IMR-90 (cell line): ENCODE data around the gene CTSC. TPM values are rescaled to one million over a fixed set of nuclear protein-coding genes. Genes with fewer than 3 reads are reported as not detected.

ENCODE experiments used
- ATAC-seq: fragments of 200-7000 bp; cut with Tn5 transposase; 2 replicates; pipeline ENCODE4 v1.9.1; 2020; ENCODE audit warnings: low read depth, mild to moderate bottlenecking, moderate library complexity
- BruUV-seq: library from RNA; stranded (reverse); fragments of 400-500 nt; replicated peaks from 2 replicates; lab custom pipeline; 2021; lab: Mats Ljungman, UMichigan
- CTCF ChIA-PET: fragments of 300-600 bp; formaldehyde crosslinking; extraction: SDS; loops from one replicate; lab custom pipeline; 2021; ENCODE audit warnings: antibody characterized with exemption; lab: Yijun Ruan, JAX
- POLR2A ChIA-PET: fragments of 300-600 bp; sonication (Branson Sonifier 250); formaldehyde crosslinking; loops from one replicate; lab custom pipeline; 2022; ENCODE audit warnings: antibody characterized with exemption; ENCODE audit not compliant: unreplicated experiment; lab: Charles Lee
- DNase-seq: peaks from one replicate; pipeline ENCODE4 v3.0.0; 2013
- H2AFZ ChIP-seq: replicated peaks from 2 replicates; pipeline ENCODE3; 2013; ENCODE audit warnings: low read length, mild to moderate bottlenecking; ENCODE audit not compliant: poor library complexity
- H2AK5ac ChIP-seq: 2 replicates; pipeline ENCODE4 v1.6.1; 2013; ENCODE audit warnings: low read depth, low read length, inconsistent platforms
- H2AK9ac ChIP-seq: replicated peaks from 2 replicates; pipeline ENCODE3; 2013; ENCODE audit warnings: mild to moderate bottlenecking, low read depth, low read length, moderate library complexity; ENCODE audit not compliant: poor library complexity
- H2BK120ac ChIP-seq: 2 replicates; pipeline ENCODE4 v1.6.1; 2013; ENCODE audit warnings: low read depth, low read length, inconsistent platforms
- H2BK15ac ChIP-seq: 3 replicates; pipeline ENCODE4 v1.6.1; 2013; ENCODE audit warnings: low read depth, low read length, inconsistent platforms
- H2BK20ac ChIP-seq: 2 replicates; pipeline ENCODE4 v1.6.1; 2013; ENCODE audit warnings: low read depth, mild to moderate bottlenecking, inconsistent platforms, low read length, moderate library complexity
- H2BK5ac ChIP-seq: 2 replicates; pipeline ENCODE4 v1.6.1; 2013; ENCODE audit warnings: mild to moderate bottlenecking, low read depth, low read length, inconsistent platforms; ENCODE audit not compliant: poor library complexity, severe bottlenecking
- H3K14ac ChIP-seq: replicated peaks from 2 replicates; pipeline ENCODE4 v1.6.1; 2013; ENCODE audit warnings: low read depth, low read length, inconsistent platforms
- H3K18ac ChIP-seq: 2 replicates; pipeline ENCODE4 v1.6.1; 2013; ENCODE audit warnings: low read depth, low read length, control low read depth
- H3K23ac ChIP-seq: 2 replicates; pipeline ENCODE4 v1.6.1; 2013; ENCODE audit warnings: low read depth, low read length, inconsistent platforms
- H3K27ac ChIP-seq: 2 replicates; pipeline ENCODE4 v1.5.1; 2013; ENCODE audit warnings: mild to moderate bottlenecking, control low read depth, low read length; ENCODE audit not compliant: insufficient read depth
- H3K27me3 ChIP-seq: 2 replicates; pipeline ENCODE4 v1.6.1; 2013; ENCODE audit warnings: low read length; ENCODE audit not compliant: control insufficient read depth, insufficient read depth
- H3K36me3 ChIP-seq: 2 replicates; pipeline ENCODE4 v1.6.1; 2013; ENCODE audit warnings: low read length, mixed read lengths; ENCODE audit not compliant: control insufficient read depth, insufficient read depth
- H3K4ac ChIP-seq: 2 replicates; pipeline ENCODE4 v1.6.1; 2013; ENCODE audit warnings: low read depth, low read length, inconsistent platforms
- H3K4me1 ChIP-seq: 2 replicates; pipeline ENCODE4 v1.6.1; 2013; ENCODE audit warnings: low read length, mixed read lengths; ENCODE audit not compliant: control insufficient read depth, insufficient read depth
- H3K4me2 ChIP-seq: 2 replicates; pipeline ENCODE4 v1.6.1; 2013; ENCODE audit warnings: low read depth, mild to moderate bottlenecking, control low read depth, low read length, moderate library complexity
- H3K4me3 ChIP-seq: 2 replicates; pipeline ENCODE4 v1.5.1; 2013; ENCODE audit warnings: low read depth, mild to moderate bottlenecking, control low read depth, low read length, moderate library complexity; ENCODE audit not compliant: insufficient read depth
- H3K56ac ChIP-seq: 2 replicates; pipeline ENCODE4 v1.6.1; 2013; ENCODE audit warnings: low read length, inconsistent platforms; ENCODE audit not compliant: insufficient read depth; ENCODE audit errors: extremely low read depth
- H3K79me1 ChIP-seq, 2 experiments: 2 replicates each; pipeline ENCODE4 v1.6.1; 2013; ENCODE audit warnings: low read length in 2 of 2, inconsistent platforms in 1 of 2, low read depth in 1 of 2
- H3K9ac ChIP-seq: 2 replicates; pipeline ENCODE4 v1.6.1; 2013; ENCODE audit warnings: low read depth, low read length, control low read depth
- H3K9me1 ChIP-seq: 2 replicates; pipeline ENCODE4 v1.6.1; 2013; ENCODE audit warnings: low read length, inconsistent platforms; ENCODE audit not compliant: insufficient read depth
- H3K9me3 ChIP-seq: 2 replicates; pipeline ENCODE4 v1.6.1; 2013; ENCODE audit warnings: low read length; ENCODE audit not compliant: control insufficient read depth, insufficient read depth
- H4K20me1 ChIP-seq: 2 replicates; pipeline ENCODE4 v1.6.1; 2013; ENCODE audit warnings: low read length, inconsistent platforms; ENCODE audit not compliant: insufficient read depth
- H4K5ac ChIP-seq: 2 replicates; pipeline ENCODE4 v1.6.1; 2013; ENCODE audit warnings: mild to moderate bottlenecking, low read depth, low read length, control low read depth
- H4K8ac ChIP-seq, 2 experiments: 2 replicates each; pipeline ENCODE4 v1.6.1; 2013; ENCODE audit warnings: low read depth in 2 of 2, low read length in 2 of 2, control low read depth in 1 of 2, inconsistent platforms in 1 of 2
- H4K91ac ChIP-seq: 2 replicates; pipeline ENCODE4 v1.6.1; 2013; ENCODE audit warnings: low read depth, low read length, inconsistent platforms; ENCODE audit not compliant: insufficient read depth
- BHLHE40 ChIP-seq: fragments of 150-350 bp; IDR thresholded peaks from 2 replicates; pipeline ENCODE4 v1.6.1; 2016; ENCODE audit warnings: mild to moderate bottlenecking, low read depth, low read length
- CEBPB ChIP-seq: IDR thresholded peaks from 2 replicates; pipeline ENCODE4 v1.6.1; 2012; ENCODE audit warnings: low read depth, low read length, improper control_type of control experiment
- CHD1 ChIP-seq: IDR thresholded peaks from 2 replicates; pipeline ENCODE4 v1.6.1; 2012; ENCODE audit warnings: low read depth, low read length, improper control_type of control experiment
- CTCF ChIP-seq: conservative IDR thresholded peaks from 2 replicates; pipeline ENCODE4 v1.5.1; 2012; ENCODE audit warnings: mild to moderate bottlenecking, low read depth, low read length, improper control_type of control experiment
- FOS ChIP-seq: fragments of 150-350 bp; IDR thresholded peaks from 2 replicates; pipeline ENCODE4 v1.6.1; 2016; ENCODE audit warnings: low read depth, low read length
- MAFK ChIP-seq: IDR thresholded peaks from 2 replicates; pipeline ENCODE4 v1.6.1; 2012; ENCODE audit warnings: low read depth, low read length, improper control_type of control experiment
- MAZ ChIP-seq: IDR thresholded peaks from 2 replicates; pipeline ENCODE4 v1.6.1; 2012; ENCODE audit warnings: low read depth, mild to moderate bottlenecking, low read length, improper control_type of control experiment, moderate library complexity, borderline replicate concordance
- MXI1 ChIP-seq: IDR thresholded peaks from 2 replicates; pipeline ENCODE4 v1.6.1; 2012; ENCODE audit warnings: low read depth, mild to moderate bottlenecking, low read length, moderate library complexity, borderline replicate concordance
- NFE2L2 ChIP-seq: fragments of 150-350 bp; IDR thresholded peaks from 2 replicates; pipeline ENCODE4 v1.6.1; 2016; ENCODE audit warnings: low read depth, mild to moderate bottlenecking, low read length
- POLR2A ChIP-seq: IDR thresholded peaks from 2 replicates; pipeline ENCODE4 v1.6.1; 2012; ENCODE audit warnings: mild to moderate bottlenecking, low read depth, low read length
- RCOR1 ChIP-seq: IDR thresholded peaks from 2 replicates; pipeline ENCODE4 v1.6.1; 2012; ENCODE audit warnings: mild to moderate bottlenecking, low read length, improper control_type of control experiment; ENCODE audit not compliant: insufficient replicate concordance
- RFX5 ChIP-seq: IDR thresholded peaks from 2 replicates; pipeline ENCODE4 v1.8.0; 2012; ENCODE audit warnings: low read depth, mild to moderate bottlenecking, low read length, moderate library complexity
- dilution Hi-C: fragments of 300-500 bp; cut with HindIII; formaldehyde crosslinking; loops from one replicate; pipeline ENCODE4 v1.14.3; 2018; ENCODE audit warnings: low sequenced_read_pairs; ENCODE audit not compliant: unreplicated experiment
- in situ Hi-C: fragments of 300-500 bp; cut with MboI; formaldehyde crosslinking; loops from 3 replicates; pipeline ENCODE4 v1.14.3; 2019; ENCODE audit warnings: low sequenced_read_pairs, inconsistent platforms, mixed read lengths
- intact Hi-C: fragments of 100-400 bp; cut with micrococcal nuclease; formaldehyde crosslinking; loops from 2 replicates; pipeline ENCODE4 v1.10.0; 2022
- polyA plus RNA-seq, 3 experiments: library from polyadenylated mRNA; depleted of rRNA; stranded (reverse); fragments of >200 nt; gene quantifications; 2 replicates each; pipeline ENCODE4 v1.2.3, GENCODE V29; 2012; ENCODE audit warnings: low replicate concordance in 1 of 3
- total RNA-seq: library from RNA; depleted of rRNA; stranded (reverse); fragments of >200 nt; gene quantifications from 2 replicates; pipeline ENCODE4 v1.2.3, GENCODE V29; 2012

CTSC gene
- total and polyA plus RNA-seq, 2 of the 4 experiments (the other 2 are of a cell fraction): 208 to 299 TPM

DNA sequence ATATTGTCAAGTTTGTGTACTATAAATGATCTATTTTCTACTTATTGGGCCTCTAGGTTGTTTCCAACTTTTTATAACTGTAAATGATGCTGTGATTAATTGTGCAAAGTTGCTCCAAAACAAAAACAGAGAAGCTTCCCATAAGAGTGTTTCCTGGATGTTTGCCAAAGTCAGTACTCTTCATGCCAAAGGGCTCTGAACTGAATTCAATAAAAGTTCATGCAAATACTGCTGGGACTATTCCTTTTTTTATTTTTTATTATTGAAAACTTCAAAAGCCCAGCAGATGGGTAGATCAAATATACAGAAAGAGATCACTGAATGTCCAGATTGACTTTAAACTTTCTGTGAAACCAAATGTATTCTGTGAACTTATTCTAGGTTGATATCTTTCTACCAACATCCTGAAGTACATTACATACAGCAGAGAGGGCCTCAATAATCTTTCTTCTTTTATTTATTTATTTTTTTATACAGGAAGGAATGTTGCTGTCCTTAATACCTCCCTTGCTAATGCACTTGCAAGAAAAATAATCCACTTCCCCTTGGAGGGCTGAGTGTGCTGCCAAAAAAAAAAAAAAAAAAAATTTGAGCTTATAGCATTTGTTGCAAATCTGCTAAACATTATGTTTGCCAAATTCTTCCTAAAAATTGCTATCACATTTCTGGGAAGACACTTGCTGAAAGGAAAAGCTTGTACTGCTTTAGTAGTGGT is 53.0 kb downstream of the CTSC start:
- intact Hi-C loops (no loop called here), in situ Hi-C loops (no loop called here), dilution Hi-C loops (no loop called here)
- H3K56ac ChIP-seq: no peak overlapping the region; the same call in 1 of the 2 replicates
- no peak overlapping the region for H2AK9ac ChIP-seq
- H2BK120ac ChIP-seq: no peak overlapping the region
- BruUV-seq: no TSS peak
- H4K20me1 ChIP-seq: no peaks in the 10 kb centered on the region
- H3K9me1 ChIP-seq: no peaks in the 10 kb centered on the region; the same call in 1 of the 2 replicates
- H3K79me1 ChIP-seq: no peaks in the 10 kb centered on the region
- H2AK5ac ChIP-seq: no peak overlapping the region
- no peak overlapping the region for H3K4me2 ChIP-seq
- DNase-seq (peak; percentile 19), ATAC-seq (peak; percentile 67)
- POLR2A ChIA-PET: interaction anchor here (0.6 to 1.0 kb wide), 4 partner anchors 12 to 724 kb away, joined by 5 to 14 read pairs (median 7); no protein-coding TSS in a partner anchor
- H2AFZ ChIP-seq: no peak overlapping the region
- TF ChIP-seq CTCF: no peak
- TF ChIP-seq MAZ: no peak
- TF ChIP-seq CHD1: no peak
- TF ChIP-seq MAFK: no peak
- no peak for TF ChIP-seq RCOR1
- no peak for TF ChIP-seq CEBPB
- TF ChIP-seq NFE2L2: no peak
- no peak for TF ChIP-seq POLR2A
- TF ChIP-seq BHLHE40: no peak
- no peak for TF ChIP-seq RFX5
- no peak for TF ChIP-seq MXI1
- no peak for TF ChIP-seq FOS
- H3K4ac ChIP-seq: no peak overlapping the region
- no peaks in the 10 kb centered on the region for H3K9me3 ChIP-seq
- H2BK5ac ChIP-seq: no peak overlapping the region
- no peaks in the 10 kb centered on the region for H3K27me3 ChIP-seq
- H3K4me1 ChIP-seq: no peaks in the 10 kb centered on the region; the same call in 1 of the 2 replicates
- H2BK15ac ChIP-seq: no peak overlapping the region
- no peak overlapping the region for H3K23ac ChIP-seq
- H2BK20ac ChIP-seq: no peak overlapping the region
- H3K14ac ChIP-seq: no peak overlapping the region
- H3K9ac ChIP-seq: no peak overlapping the region
- H4K5ac ChIP-seq: no peak overlapping the region
- no peak overlapping the region for H3K18ac ChIP-seq
- H3K36me3 ChIP-seq: no peaks in the 10 kb centered on the region
- no peak overlapping the region for H4K8ac ChIP-seq
- CTCF ChIA-PET: interaction anchor here (0.6 to 2.1 kb wide), 3 partner anchors 13 to 571 kb away, joined by 3 to 5 read pairs (median 4); no protein-coding TSS in a partner anchor
- H3K4me3 ChIP-seq: no peak overlapping the region
- no peak overlapping the region for H3K27ac ChIP-seq
- no peak overlapping the region for H4K91ac ChIP-seq
